HFF-Myc (cell line): Measurements from ENCODE around the gene PEAR1.
A peak's percentile ranks its signal among the peaks of the same experiment; 100 is the strongest.

Source experiments
- DNase-seq: peaks from one replicate; pipeline ENCODE4 v3.0.0-alpha.2; 2011; ENCODE audit warnings: low read depth; ENCODE audit errors: extremely low read depth
- H3K4me3 ChIP-seq: replicated peaks from 2 replicates; pipeline ENCODE4 v1.5.1; 2011; ENCODE audit warnings: low read depth, mild to moderate bottlenecking, control low read depth, low read length
- TF ChIP-seq, protein P1 (sequence below): IDR thresholded peaks from 2 replicates; pipeline ENCODE4 v1.5.1; 2012; ENCODE audit warnings: mild to moderate bottlenecking, low read depth, low read length, control low read depth; ENCODE audit errors: missing control alignments

The PEAR1 gene

GRCh38 chr1:156894711-156895454, 1.4 kb downstream of the PEAR1 start:
- DNase-seq, result no peak
- TF ChIP-seq, protein P1, sequence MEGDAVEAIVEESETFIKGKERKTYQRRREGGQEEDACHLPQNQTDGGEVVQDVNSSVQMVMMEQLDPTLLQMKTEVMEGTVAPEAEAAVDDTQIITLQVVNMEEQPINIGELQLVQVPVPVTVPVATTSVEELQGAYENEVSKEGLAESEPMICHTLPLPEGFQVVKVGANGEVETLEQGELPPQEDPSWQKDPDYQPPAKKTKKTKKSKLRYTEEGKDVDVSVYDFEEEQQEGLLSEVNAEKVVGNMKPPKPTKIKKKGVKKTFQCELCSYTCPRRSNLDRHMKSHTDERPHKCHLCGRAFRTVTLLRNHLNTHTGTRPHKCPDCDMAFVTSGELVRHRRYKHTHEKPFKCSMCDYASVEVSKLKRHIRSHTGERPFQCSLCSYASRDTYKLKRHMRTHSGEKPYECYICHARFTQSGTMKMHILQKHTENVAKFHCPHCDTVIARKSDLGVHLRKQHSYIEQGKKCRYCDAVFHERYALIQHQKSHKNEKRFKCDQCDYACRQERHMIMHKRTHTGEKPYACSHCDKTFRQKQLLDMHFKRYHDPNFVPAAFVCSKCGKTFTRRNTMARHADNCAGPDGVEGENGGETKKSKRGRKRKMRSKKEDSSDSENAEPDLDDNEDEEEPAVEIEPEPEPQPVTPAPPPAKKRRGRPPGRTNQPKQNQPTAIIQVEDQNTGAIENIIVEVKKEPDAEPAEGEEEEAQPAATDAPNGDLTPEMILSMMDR, result no peak

GRCh38 chr1:156895455-156895812, 1.9 kb downstream of the PEAR1 start:
- H3K4me3 ChIP-seq, result peak overlapping the region; percentile 53
- TF ChIP-seq, protein P1, result no peak
- no peak for DNase-seq

More at GRCh38 chr1:156894711-156895454, 1.4 kb downstream of the PEAR1 start:
- H3K4me3 ChIP-seq, result peak overlapping the region; percentile 53

GRCh38 chr1:156895927-156896326, 2.4 kb downstream of the PEAR1 start:
- TF ChIP-seq, protein P1, result no peak
- no peak for DNase-seq
- no peak overlapping the region for H3K4me3 ChIP-seq

- peak; percentile 72 for DNase-seq
- peak overlapping the region; percentile 8; the same call in 1 of the 2 replicates for H3K4me3 ChIP-seq
- TF ChIP-seq, protein P1, result no peak
Observed at GRCh38 chr1:156896490-156897033, 3.0 kb downstream of the PEAR1 start.

DNA sequence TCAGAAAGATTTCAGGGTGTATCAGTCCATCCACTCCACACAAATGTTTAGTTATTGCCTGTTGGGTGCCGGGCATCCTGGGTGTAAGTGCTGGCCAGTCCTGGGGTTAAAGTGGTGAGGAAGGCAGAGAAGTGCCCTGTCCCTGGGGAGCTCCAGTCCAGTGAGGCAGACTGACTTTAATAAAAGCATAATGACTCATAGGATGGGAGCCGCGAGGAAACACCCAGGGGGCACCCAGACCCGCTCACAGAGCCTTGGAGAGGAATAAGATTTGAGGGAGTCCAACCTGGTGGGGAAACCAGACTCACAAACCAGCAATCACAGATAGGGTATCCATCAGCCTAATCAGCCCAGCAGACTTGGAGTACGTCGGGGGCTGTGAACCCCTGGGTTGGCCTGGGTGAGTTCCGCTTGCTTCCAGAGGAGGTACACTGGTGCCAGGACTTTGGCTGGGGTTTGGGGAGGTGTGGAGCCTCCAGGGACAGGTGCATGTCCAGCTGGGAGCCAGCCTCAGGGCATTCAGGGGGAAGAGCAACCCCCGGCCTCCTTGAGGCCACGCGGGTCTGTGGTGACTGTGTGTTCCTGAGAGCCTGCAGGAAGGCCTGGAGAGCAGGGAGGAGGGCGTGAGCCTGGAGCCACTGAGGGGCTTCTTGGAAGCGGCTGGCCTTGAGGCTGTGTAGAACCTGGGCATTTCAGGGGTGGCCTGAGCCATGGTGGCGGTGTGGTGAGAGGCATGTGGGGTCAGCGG, 3.7 kb downstream of the PEAR1 start:
- H3K4me3 ChIP-seq, result peak overlapping the region; percentile 17
- TF ChIP-seq, protein P1, result no peak
- no peak for DNase-seq

DNA sequence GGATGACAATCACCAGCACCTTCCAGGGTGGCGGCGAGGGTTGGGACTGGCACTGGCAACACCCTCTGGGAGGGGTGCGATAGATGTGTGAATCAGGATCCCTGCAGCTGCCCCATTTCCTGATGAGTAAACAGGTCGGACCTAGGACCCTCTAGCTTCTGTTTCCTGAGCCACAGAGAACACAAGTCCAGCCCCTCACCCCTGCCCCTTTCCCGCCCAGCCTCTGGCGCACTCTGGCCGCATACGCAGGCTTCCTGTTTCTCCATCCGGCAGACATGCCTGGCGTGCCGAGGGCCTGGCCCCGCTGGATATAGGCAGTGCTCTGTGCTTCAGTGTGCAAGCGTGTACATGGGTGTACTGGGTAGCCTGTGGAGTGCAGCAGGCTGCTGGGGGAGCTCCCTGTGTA, 4.6 kb downstream of the PEAR1 start:
- peak; percentile 52 for DNase-seq
- TF ChIP-seq, protein P1, result no peak
- peak overlapping the region; percentile 17 for H3K4me3 ChIP-seq
